OCI-LY3 (cell line): ENCODE results near the gene CDY2B.
"Not testable (repeated sequence)": the region's sequence is repeated elsewhere in the genome, so short reads cannot be mapped to it uniquely, and the experiment has no call there.

Source experiments
- CTCF ChIP-seq: fragments of 200-600, 300-600 bp; sonication (generic); IDR thresholded peaks from 2 replicates; pipeline ENCODE4 v1.5.1; 2014; ENCODE audit warnings: antibody characterized with exemption, low read length, low read depth
- EZH2phosphoT487 ChIP-seq: fragments of 200-600 bp; shearing (Covaris generic); IDR thresholded peaks from 2 replicates; pipeline ENCODE4 v1.6.1; 2018; ENCODE audit warnings: antibody characterized with exemption, mixed run types, low read depth

DNA sequence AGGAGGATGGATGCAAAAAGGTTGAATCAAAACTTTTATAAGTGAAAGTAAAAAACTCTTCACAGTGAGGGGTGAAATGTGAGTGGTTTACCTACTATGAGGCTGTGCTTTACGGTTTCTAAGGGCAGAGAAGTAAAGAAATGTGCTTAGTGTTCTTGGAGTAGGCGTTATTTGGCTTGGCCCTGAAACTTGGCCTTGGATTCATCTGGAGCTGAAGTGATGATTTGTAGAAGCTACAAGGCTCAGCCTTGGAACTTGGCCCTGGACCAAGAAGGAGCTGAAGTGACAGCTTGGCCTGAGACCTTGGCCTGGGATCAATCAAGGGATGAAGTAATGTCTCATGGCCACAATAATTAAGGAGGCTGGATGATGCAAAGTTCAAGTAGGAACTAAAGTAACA is 1.7 kb upstream of the CDY2B start:
- TF ChIP-seq CTCF, EZH2phosphoT487: not testable (repeated sequence)
